ENCODE results near the gene ERFL.

The ERFL gene

DNA sequence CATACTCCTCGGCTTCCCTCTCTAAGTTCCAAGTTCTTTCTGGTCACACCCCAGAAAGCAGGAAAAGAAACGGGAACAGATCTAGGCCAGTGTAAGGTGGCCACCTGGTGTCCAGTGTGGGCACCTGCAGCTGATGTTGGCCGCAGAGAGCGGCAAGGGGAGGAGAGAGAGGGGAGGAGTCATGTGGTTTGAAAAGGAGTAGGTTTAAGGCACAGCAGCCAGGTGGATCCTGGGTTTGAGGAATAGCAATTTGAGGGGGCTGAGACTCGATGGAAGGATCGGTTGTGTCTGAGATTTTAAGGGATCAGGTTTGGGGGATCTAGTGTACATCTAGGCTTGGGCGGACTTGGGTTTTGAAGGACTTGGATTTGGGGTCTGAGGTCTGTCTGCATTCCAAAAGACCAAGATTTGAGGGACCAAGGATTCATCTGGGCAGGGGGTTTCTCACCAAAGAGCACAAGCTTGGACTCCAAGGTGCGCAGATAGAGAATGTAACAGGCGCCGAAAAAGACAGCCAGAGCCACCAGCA is 29.7 kb upstream of the ERFL start:
- DNase-seq (ENCODE audit: low spot score) = peak; percentile 90
- in situ Hi-C loops (cut with MboI; ENCODE audit: low pct_unique_long_range_greater_than_20kb, low sequenced_read_pairs, unreplicated experiment) = no loop called here
- TF ChIP-seq, protein P1, sequence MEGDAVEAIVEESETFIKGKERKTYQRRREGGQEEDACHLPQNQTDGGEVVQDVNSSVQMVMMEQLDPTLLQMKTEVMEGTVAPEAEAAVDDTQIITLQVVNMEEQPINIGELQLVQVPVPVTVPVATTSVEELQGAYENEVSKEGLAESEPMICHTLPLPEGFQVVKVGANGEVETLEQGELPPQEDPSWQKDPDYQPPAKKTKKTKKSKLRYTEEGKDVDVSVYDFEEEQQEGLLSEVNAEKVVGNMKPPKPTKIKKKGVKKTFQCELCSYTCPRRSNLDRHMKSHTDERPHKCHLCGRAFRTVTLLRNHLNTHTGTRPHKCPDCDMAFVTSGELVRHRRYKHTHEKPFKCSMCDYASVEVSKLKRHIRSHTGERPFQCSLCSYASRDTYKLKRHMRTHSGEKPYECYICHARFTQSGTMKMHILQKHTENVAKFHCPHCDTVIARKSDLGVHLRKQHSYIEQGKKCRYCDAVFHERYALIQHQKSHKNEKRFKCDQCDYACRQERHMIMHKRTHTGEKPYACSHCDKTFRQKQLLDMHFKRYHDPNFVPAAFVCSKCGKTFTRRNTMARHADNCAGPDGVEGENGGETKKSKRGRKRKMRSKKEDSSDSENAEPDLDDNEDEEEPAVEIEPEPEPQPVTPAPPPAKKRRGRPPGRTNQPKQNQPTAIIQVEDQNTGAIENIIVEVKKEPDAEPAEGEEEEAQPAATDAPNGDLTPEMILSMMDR (IDR thresholded peaks at IDR 0.05; ENCODE audit: extremely low read depth, insufficient read depth, missing control alignments) = peak; percentile 88

DNA sequence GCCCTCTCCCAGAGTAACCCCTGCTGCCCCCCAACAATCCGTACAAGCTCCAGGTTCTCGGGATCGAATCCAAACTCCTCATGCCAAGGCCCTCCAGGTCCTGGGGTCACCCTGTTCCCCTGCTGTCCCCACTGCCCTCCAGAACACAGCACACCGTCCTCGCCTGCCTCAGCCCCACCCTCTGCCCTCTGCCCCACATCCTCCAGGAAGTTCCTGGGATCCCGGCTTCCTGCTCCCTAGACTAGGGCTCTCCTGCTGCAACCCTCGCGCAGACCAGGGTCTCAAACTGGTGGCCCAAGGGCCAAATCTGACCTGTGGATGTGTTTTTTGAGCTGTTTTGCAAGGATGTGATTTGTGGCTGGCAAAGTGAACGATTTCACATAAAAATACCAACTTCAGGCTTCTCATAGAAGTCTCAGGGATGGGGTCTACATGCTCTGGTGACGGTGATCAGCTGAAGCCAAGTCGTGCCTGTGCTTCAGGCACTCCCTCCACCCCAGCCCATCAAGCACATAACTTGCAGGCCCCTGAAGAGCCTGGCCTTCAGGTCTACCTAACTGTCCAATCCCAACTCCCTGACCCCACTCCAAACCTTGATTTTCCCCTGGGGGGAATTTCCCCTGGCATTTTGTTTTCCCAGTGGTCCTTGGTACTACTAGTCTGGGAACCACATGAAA is 29.1 kb upstream of the ERFL start:
- TF ChIP-seq, protein P1 (IDR thresholded peaks at IDR 0.05; ENCODE audit: extremely low read depth, insufficient read depth, missing control alignments) = no peak
- DNase-seq (ENCODE audit: low spot score) = no peak
- in situ Hi-C loops (cut with MboI; ENCODE audit: low pct_unique_long_range_greater_than_20kb, low sequenced_read_pairs, unreplicated experiment) = no loop called here

DNA sequence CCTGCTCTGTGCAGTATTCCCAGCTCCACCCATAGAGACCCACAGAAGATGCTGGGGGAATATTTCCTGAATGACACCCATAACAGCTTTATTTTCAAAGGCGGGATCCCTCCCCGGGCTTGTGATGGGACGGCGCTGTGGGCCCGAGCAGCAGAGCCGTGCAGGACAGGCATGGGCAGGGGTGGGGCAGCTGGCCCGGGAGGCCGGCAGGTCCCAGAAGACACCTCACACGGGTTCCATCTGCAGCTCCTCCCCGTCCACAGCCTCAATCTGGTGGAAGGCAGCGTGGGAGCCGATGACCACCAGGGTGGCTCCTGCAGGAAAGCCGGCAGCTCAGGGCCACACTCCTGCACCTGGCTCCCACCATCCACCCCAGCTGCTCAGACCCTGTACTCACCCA is 28.4 kb upstream of the ERFL start:
- no peak for DNase-seq (ENCODE audit: low spot score)
- in situ Hi-C loops (cut with MboI; ENCODE audit: low pct_unique_long_range_greater_than_20kb, low sequenced_read_pairs, unreplicated experiment) = no loop called here
- TF ChIP-seq, protein P1 (IDR thresholded peaks at IDR 0.05; ENCODE audit: extremely low read depth, insufficient read depth, missing control alignments) = no peak

DNA sequence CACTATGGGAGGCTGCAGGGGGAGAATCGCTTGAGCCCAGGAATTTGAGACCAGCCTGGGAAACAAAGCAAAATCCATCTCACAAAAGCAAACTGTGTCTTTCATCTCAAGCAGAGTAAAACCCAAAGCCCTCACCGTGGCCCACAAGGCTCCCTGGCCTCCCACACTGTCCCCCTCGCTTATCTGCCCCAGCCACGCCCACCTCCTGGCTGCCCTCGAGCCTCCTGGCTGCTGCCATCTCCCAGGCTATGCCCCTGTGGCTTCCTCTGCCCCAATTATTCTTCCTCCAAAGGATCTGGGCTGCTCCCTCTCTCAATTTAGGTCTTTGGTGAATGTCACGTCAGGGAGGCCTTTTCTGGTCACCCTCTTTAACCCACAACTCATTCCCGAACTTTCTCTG is 27.3 kb upstream of the ERFL start:
- TF ChIP-seq, protein P1 (IDR thresholded peaks at IDR 0.05; ENCODE audit: extremely low read depth, insufficient read depth, missing control alignments) = no peak
- no peak for DNase-seq (ENCODE audit: low spot score)
- in situ Hi-C loops (cut with MboI; ENCODE audit: low pct_unique_long_range_greater_than_20kb, low sequenced_read_pairs, unreplicated experiment) = no loop called here

DNA sequence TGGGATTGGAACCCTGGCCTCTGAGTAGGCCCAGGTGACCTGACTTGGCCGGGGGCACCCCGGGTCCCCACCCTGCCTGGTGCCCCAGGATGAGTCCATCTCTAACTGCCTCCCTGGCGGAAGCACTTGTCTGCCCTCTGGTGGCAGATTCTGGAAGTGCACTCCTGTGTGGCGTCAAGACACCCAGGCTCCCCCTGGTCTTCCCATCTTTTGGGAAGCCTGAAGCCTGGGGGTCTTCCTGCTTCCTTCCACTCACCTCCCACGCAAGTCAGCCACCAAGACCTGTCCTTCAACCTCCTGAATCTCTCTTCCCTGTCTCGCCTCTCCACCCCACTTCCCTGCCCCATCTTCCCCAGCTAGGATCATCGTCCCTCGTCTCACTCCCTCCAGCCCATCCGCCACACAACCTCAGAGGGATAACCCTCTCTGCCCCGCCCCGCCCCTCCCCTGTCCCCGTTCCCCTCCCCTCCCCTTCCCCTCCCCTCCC is 23.5 kb upstream of the ERFL start:
- in situ Hi-C loops (cut with MboI; ENCODE audit: low pct_unique_long_range_greater_than_20kb, low sequenced_read_pairs, unreplicated experiment) = loop anchor here (5.0 kb wide), 1 partner anchor 79 kb away; no protein-coding TSS in a partner anchor
- TF ChIP-seq, protein P1 (IDR thresholded peaks at IDR 0.05; ENCODE audit: extremely low read depth, insufficient read depth, missing control alignments) = peak; percentile 96
- peak; percentile 87 for DNase-seq (ENCODE audit: low spot score)

DNA sequence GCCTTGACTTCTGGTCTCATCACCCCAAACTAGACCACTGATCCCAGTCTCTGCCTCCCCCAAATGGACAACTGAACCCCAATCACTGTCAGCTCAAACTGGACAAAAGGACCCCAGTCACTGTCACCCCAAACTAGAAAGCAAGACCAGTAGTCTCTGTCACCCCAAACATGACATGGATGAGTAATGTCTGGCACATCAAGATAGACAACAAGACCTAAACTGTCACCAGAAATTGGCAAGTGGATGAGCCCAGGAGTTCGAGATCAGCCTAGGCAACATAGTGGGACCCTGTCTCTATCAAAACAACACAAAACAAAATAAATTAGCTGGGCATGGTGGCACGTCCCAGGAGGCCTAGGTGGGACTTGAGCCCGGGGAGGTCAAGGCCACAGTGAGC is 18.8 kb upstream of the ERFL start:
- in situ Hi-C loops (cut with MboI; ENCODE audit: low pct_unique_long_range_greater_than_20kb, low sequenced_read_pairs, unreplicated experiment) = no loop called here
- no peak for DNase-seq (ENCODE audit: low spot score)
- TF ChIP-seq, protein P1 (IDR thresholded peaks at IDR 0.05; ENCODE audit: extremely low read depth, insufficient read depth, missing control alignments) = no peak

Data from GM13977 (cell line).